Endothelial cell of umbilical vein (primary cell): ENCODE results near the gene H2AZ1. TPM values are rescaled to one million over a fixed set of nuclear protein-coding genes. Genes with fewer than 3 reads are reported as not detected.

Experiments used
- BruUV-seq: library from RNA; stranded (reverse); fragments of 400-500 nt; replicated peaks from 2 replicates; lab custom pipeline; 2021; lab: Mats Ljungman, UMichigan
- CTCF ChIA-PET: fragments of 300-600, 350-600 bp; sonication (Branson Sonifier 250); formaldehyde crosslinking; loops from one replicate; lab custom pipeline; 2021; ENCODE audit warnings: antibody characterized with exemption, inconsistent platforms; lab: Charles Lee
- POLR2A ChIA-PET: fragments of 300-600, 350-600 bp; sonication (Branson Sonifier 250); formaldehyde crosslinking; loops from one replicate; lab custom pipeline; 2021; ENCODE audit warnings: antibody characterized with exemption, inconsistent platforms; lab: Charles Lee
- DNase-seq: peaks from one replicate; pipeline ENCODE4 v3.0.0-alpha.2; 2011; ENCODE audit warnings: low read depth, low spot score
- FAIRE-seq: peaks from 2 replicates; lab custom pipeline; 2011; peaks lifted over from hg19 to GRCh38; lab: Jason Lieb, UNC
- H2AFZ ChIP-seq: 2 replicates; pipeline ENCODE4 v1.6.0; 2012; ENCODE audit warnings: low read depth, low read length, control low read depth, inconsistent platforms
- H3K27ac ChIP-seq: 2 replicates; pipeline ENCODE4 v1.5.1; 2011; ENCODE audit warnings: low read depth, mild to moderate bottlenecking, control low read depth, low read length, moderate library complexity; ENCODE audit not compliant: insufficient read depth
- H3K27me3 ChIP-seq, 2 experiments: 2 replicates each; pipeline versions ENCODE4 v1.6.0 to v1.6.1; 2011; ENCODE audit warnings: low read length in 2 of 2, mixed read lengths in 1 of 2; ENCODE audit not compliant: control insufficient read depth in 2 of 2, insufficient read depth in 2 of 2
- H3K36me3 ChIP-seq, 2 experiments: 2 replicates in 1 of 2; 3 replicates in 1 of 2; pipeline ENCODE4 v1.5.1; 2011; ENCODE audit warnings: low read length in 2 of 2, mild to moderate bottlenecking in 1 of 2, moderate library complexity in 1 of 2; ENCODE audit not compliant: control insufficient read depth in 2 of 2, insufficient read depth in 2 of 2; ENCODE audit errors: extremely low read depth in 1 of 2
- H3K4me1 ChIP-seq: 3 replicates; pipeline ENCODE4 v1.5.1; 2011; ENCODE audit warnings: mild to moderate bottlenecking, low read length; ENCODE audit not compliant: control insufficient read depth, insufficient read depth; ENCODE audit errors: extremely low read depth
- H3K4me2 ChIP-seq: 2 replicates; pipeline ENCODE4 v1.6.1; 2011; ENCODE audit warnings: low read length, control low read depth, mixed read lengths; ENCODE audit not compliant: insufficient read depth
- H3K4me3 ChIP-seq, 3 experiments: fragments of 200-600 bp in 1 of 3; sonication (generic), shearing (Covaris generic) in 1 of 3; replicated peaks in 1 of 3; 2 replicates each; pipeline ENCODE4 v1.5.1; 2011 to 2016; ENCODE audit warnings: control low read depth in 3 of 3, low read length in 3 of 3, mild to moderate bottlenecking in 2 of 3, inconsistent platforms in 1 of 3, low read depth in 1 of 3, moderate library complexity in 1 of 3; ENCODE audit not compliant: insufficient read depth in 1 of 3
- H3K79me2 ChIP-seq: 2 replicates; pipeline ENCODE4 v1.6.0; 2012; ENCODE audit warnings: low read length, inconsistent platforms; ENCODE audit not compliant: control insufficient read depth, insufficient read depth
- H3K9ac ChIP-seq: replicated peaks from 2 replicates; pipeline ENCODE3; 2011; ENCODE audit warnings: low read length, control low read depth; ENCODE audit not compliant: insufficient read depth; ENCODE audit errors: extremely low read depth
- H3K9me1 ChIP-seq: replicated peaks from 3 replicates; pipeline ENCODE4 v1.6.0; 2011; ENCODE audit warnings: mild to moderate bottlenecking, low read length; ENCODE audit not compliant: control insufficient read depth, insufficient read depth; ENCODE audit errors: extremely low read depth
- H3K9me3 ChIP-seq: replicated peaks from 2 replicates; pipeline ENCODE4 v1.5.1; 2012; ENCODE audit warnings: low read length, inconsistent platforms; ENCODE audit not compliant: control insufficient read depth, insufficient read depth
- H4K20me1 ChIP-seq: replicated peaks from 2 replicates; pipeline ENCODE3; 2011; ENCODE audit warnings: mild to moderate bottlenecking, low read length; ENCODE audit not compliant: control insufficient read depth, insufficient read depth; ENCODE audit errors: extremely low read depth
- EZH2 ChIP-seq: IDR thresholded peaks from 2 replicates; pipeline ENCODE4 v1.6.1; 2012; ENCODE audit warnings: borderline replicate concordance, low read depth, mild to moderate bottlenecking, moderate library complexity, low read length, inconsistent platforms; ENCODE audit not compliant: severe bottlenecking
- FOS ChIP-seq: IDR thresholded peaks from 2 replicates; pipeline ENCODE4 v1.6.1; 2011; ENCODE audit warnings: mild to moderate bottlenecking, low read length, moderate library complexity, borderline replicate concordance; ENCODE audit not compliant: insufficient read depth
- GATA2 ChIP-seq: IDR thresholded peaks from 2 replicates; pipeline ENCODE4 v1.7.0; 2011; ENCODE audit warnings: low read depth, mild to moderate bottlenecking, moderate library complexity, mixed read lengths, low read length; ENCODE audit not compliant: insufficient read length, insufficient read depth
- JUN ChIP-seq: IDR thresholded peaks from 2 replicates; pipeline ENCODE4 v1.6.1; 2011; ENCODE audit warnings: borderline replicate concordance, low read depth; ENCODE audit not compliant: insufficient read length, insufficient read depth
- MYC ChIP-seq: IDR thresholded peaks from one replicate; pipeline ENCODE4 v1.6.1; 2011; ENCODE audit warnings: mild to moderate bottlenecking, low read depth, low read length
- POLR2A ChIP-seq: IDR thresholded peaks from 2 replicates; pipeline ENCODE4 v1.6.1; 2012; ENCODE audit warnings: low read depth, mild to moderate bottlenecking, control low read depth, low read length
- POLR2AphosphoS5 ChIP-seq: IDR thresholded peaks from 2 replicates; pipeline ENCODE4 v1.6.1; 2012; ENCODE audit warnings: low read depth, mild to moderate bottlenecking, control low read depth, low read length, moderate library complexity; ENCODE audit not compliant: insufficient read depth
- dilution Hi-C: fragments of 300-500 bp; cut with MboI; formaldehyde crosslinking; loops from one replicate; pipeline ENCODE4 v1.15.0; 2019; ENCODE audit warnings: low sequenced_read_pairs; ENCODE audit not compliant: extremely low pct_ligation_motif_present
- intact Hi-C: fragments of 100-400 bp; cut with micrococcal nuclease; formaldehyde crosslinking; loops from one replicate; pipeline ENCODE4 v1.10.0; 2022
- polyA plus RNA-seq, 4 experiments: library from polyadenylated mRNA; depleted of rRNA in 3 of 4; stranded (reverse) in 3 of 4; unstranded in 1 of 4; fragments of >200 nt; gene quantifications; 2 replicates each; pipeline versions ENCODE4 v1.2.1 to v1.2.3, GENCODE V29; 2011 to 2012; ENCODE audit warnings: missing spikeins in 1 of 4
- total RNA-seq: library from RNA; stranded (reverse); gene quantifications from 2 replicates; pipeline ENCODE4 v1.2.3, GENCODE V29; 2021
- TF ChIP-seq, protein P1 (sequence below), 2 donors: IDR thresholded peaks; 1 replicate in 1 of 2; 2 replicates in 1 of 2; pipeline ENCODE4 v1.5.1; 2011; ENCODE audit warnings: low read length in 2 of 2, mild to moderate bottlenecking in 2 of 2, moderate library complexity in 2 of 2, control low read depth in 1 of 2, inconsistent platforms in 1 of 2, low read depth in 1 of 2; ENCODE audit not compliant: insufficient read depth in 1 of 2; ENCODE audit errors: extremely low read depth in 1 of 2
- TF ChIP-seq, protein P2 (sequence below): IDR thresholded peaks from 2 replicates; pipeline ENCODE4 v1.6.1; 2011; ENCODE audit not compliant: insufficient read depth, insufficient read length

H2AZ1 gene
- total and polyA plus RNA-seq, 2 donors (not counting 3 experiments of a cell fraction or from before 2014, with no cell fraction given), result 682 to 715 TPM

DNA sequence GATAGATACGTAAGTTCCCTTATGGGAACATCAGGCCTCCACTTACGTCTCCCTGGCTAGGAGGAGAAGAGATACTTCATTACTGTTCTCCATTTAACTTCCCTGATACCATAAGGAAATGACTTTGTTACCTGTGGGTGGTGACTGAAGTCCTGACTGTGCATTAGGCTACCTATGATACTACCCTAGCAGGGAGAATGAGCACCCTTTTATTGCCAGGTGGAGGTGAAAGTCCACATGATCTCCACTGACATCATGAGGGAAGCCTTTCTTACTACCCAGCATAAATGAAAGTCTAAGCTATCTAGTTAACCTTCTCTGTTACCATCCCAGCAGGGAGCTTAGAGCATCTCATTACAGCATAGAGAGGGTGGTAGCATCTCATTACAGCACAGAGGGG lies 31.4 kb downstream of the H2AZ1 start:
- ChIA-PET CTCF (interaction anchor here (0.8 kb wide), 1 partner anchor 21 kb away, joined by 3 read pairs; no protein-coding TSS in a partner anchor), POLR2A (no interaction called here)
- dilution Hi-C loops (no loop called here), intact Hi-C loops (no loop called here)
- Histone ChIP-seq H4K20me1 (no peaks in the 10 kb centered on the region), H3K4me1 (no peaks in the 10 kb centered on the region), H3K27ac (no peak overlapping the region), H2AFZ (no peak overlapping the region), H3K4me3 (no peak overlapping the region), H3K79me2 (no peaks in the 10 kb centered on the region), H3K27me3 (no peaks in the 10 kb centered on the region), H3K9ac (no peak overlapping the region), H3K9me1 (no peaks in the 10 kb centered on the region), H3K36me3 (peaks cover 2 to 5% of the 10 kb centered on the region in 2 experiments), H3K9me3 (no peaks in the 10 kb centered on the region), H3K4me2 (no peak overlapping the region)
- no TSS peak for BruUV-seq
- TF ChIP-seq FOS (no peak), MYC (no peak), POLR2A (no peak), EZH2 (no peak), POLR2AphosphoS5 (no peak), JUN (no peak), GATA2 (no peak)
- TF ChIP-seq, protein P1, sequence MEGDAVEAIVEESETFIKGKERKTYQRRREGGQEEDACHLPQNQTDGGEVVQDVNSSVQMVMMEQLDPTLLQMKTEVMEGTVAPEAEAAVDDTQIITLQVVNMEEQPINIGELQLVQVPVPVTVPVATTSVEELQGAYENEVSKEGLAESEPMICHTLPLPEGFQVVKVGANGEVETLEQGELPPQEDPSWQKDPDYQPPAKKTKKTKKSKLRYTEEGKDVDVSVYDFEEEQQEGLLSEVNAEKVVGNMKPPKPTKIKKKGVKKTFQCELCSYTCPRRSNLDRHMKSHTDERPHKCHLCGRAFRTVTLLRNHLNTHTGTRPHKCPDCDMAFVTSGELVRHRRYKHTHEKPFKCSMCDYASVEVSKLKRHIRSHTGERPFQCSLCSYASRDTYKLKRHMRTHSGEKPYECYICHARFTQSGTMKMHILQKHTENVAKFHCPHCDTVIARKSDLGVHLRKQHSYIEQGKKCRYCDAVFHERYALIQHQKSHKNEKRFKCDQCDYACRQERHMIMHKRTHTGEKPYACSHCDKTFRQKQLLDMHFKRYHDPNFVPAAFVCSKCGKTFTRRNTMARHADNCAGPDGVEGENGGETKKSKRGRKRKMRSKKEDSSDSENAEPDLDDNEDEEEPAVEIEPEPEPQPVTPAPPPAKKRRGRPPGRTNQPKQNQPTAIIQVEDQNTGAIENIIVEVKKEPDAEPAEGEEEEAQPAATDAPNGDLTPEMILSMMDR (IDR thresholded peaks at IDR 0.05; ENCODE audit: extremely low read depth in 1 of 2, insufficient read depth in 1 of 2, low read depth in 1 of 2, low read length in 2 of 2), result no peak
- TF ChIP-seq, protein P2, sequence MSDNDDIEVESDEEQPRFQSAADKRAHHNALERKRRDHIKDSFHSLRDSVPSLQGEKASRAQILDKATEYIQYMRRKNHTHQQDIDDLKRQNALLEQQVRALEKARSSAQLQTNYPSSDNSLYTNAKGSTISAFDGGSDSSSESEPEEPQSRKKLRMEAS, result no peak
- DNase-seq (no peak), FAIRE-seq (no peak)
